Endodermal cell (in vitro differentiated cells): ENCODE data around the gene GMNN. TPM values are rescaled to one million over a fixed set of nuclear protein-coding genes. Genes with fewer than 3 reads are reported as not detected.

Experiments
- DNase-seq: peaks from one replicate; pipeline ENCODE4 v3.0.0-alpha.2; 2017
- H3K27ac ChIP-seq: 2 replicates; pipeline ENCODE4 v1.5.1; 2013; ENCODE audit warnings: mild to moderate bottlenecking, low read depth, low read length, moderate library complexity
- H3K27me3 ChIP-seq: 2 replicates; pipeline ENCODE4 v1.6.1; 2013; ENCODE audit warnings: mild to moderate bottlenecking, low read length, moderate library complexity; ENCODE audit not compliant: insufficient read depth, control insufficient read depth, poor library complexity, severe bottlenecking
- H3K36me3 ChIP-seq: 2 replicates; pipeline ENCODE4 v1.7.0; 2013; ENCODE audit warnings: mild to moderate bottlenecking, low read length, moderate library complexity; ENCODE audit not compliant: control insufficient read depth, insufficient read depth
- H3K4me1 ChIP-seq: one replicate; pipeline ENCODE4 v1.7.0; 2013; ENCODE audit warnings: low read length; ENCODE audit not compliant: control insufficient read depth, insufficient read depth
- H3K4me3 ChIP-seq: 2 replicates; pipeline ENCODE4 v1.5.1; 2013; ENCODE audit warnings: mild to moderate bottlenecking, low read length, moderate library complexity
- H3K9ac ChIP-seq: 2 replicates; pipeline ENCODE4 v1.6.1; 2013; ENCODE audit warnings: mild to moderate bottlenecking, low read length, moderate library complexity; ENCODE audit not compliant: poor library complexity, severe bottlenecking; ENCODE audit errors: extremely low read depth
- H3K9me3 ChIP-seq: 2 replicates; pipeline ENCODE4 v1.6.1; 2013; ENCODE audit warnings: mild to moderate bottlenecking, low read length, moderate library complexity; ENCODE audit not compliant: control insufficient read depth
- H3K27ac Mint-ChIP-seq: 2 replicates; pipeline ENCODE4 v1.8.0; 2020; ENCODE audit warnings: mixed read lengths
- H3K27me3 Mint-ChIP-seq: 2 replicates; pipeline ENCODE4 v1.8.0; 2021; ENCODE audit warnings: mild to moderate bottlenecking, mixed read lengths; ENCODE audit not compliant: insufficient read depth
- H3K36me3 Mint-ChIP-seq: 2 replicates; pipeline ENCODE4 v1.8.0; 2020; ENCODE audit warnings: low read depth, mixed read lengths
- H3K4me1 Mint-ChIP-seq: 2 replicates; pipeline ENCODE4 v1.8.0; 2020; ENCODE audit warnings: mixed read lengths
- H3K4me3 Mint-ChIP-seq: 2 replicates; pipeline ENCODE4 v1.8.0; 2020; ENCODE audit warnings: mild to moderate bottlenecking, moderate library complexity, mixed read lengths
- H3K9me3 Mint-ChIP-seq: 2 replicates; pipeline ENCODE4 v1.8.0; 2020; ENCODE audit warnings: mild to moderate bottlenecking, mixed read lengths
- WGBS, 2 experiments: methylation state at CpG; one replicate each; pipeline versions ENCODE4 v1.1.5 to v1.1.7; 2013; ENCODE audit warnings: missing lambda C conversion rate in 2 of 2, mixed read lengths in 1 of 2; ENCODE audit not compliant: insufficient coverage in 1 of 2, insufficient read length in 1 of 2; 5-methylcytosine and 5-hydroxymethylcytosine counted together
- total RNA-seq, 2 donors: library from RNA; stranded (reverse); fragmentation: NEBNext Ultra II Directional in 1 of 2; extraction: Animal tissue kit (Norgen Biotek cat#: 25700) in 1 of 2; gene quantifications; 2 replicates in 1 of 2; 3 replicates in 1 of 2; pipeline ENCODE4 v1.2.1, GENCODE V29; 2021
- TF ChIP-seq, protein P1 (sequence below): fragments of 200-600 bp; sonication (generic); conservative IDR thresholded peaks from 2 replicates; pipeline ENCODE4 v1.5.0; 2021; ENCODE audit warnings: antibody characterized with exemption, mild to moderate bottlenecking

Gene GMNN
- total RNA-seq, 2 donors from 2014 or later, result 64.9 to 79.7 TPM

DNA sequence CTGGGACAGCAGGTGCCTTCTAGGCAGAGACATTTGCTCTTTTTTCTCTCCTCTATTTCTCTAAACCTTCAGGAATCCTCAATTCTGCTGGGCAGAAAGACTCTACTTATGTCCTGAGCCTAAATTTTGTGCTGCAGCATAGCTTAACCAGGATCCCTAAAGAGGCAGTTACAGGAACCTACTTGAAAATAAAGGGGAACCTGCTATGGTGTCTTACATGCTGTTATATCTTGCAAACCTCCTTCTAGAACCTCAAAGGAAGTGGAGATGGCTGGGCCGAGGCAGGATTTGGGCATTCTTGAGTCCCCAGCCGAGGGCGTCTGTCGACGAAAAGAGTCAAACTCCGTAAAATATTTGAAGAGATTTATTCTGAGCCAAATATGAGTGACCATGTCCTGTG, 17.1 kb upstream of the GMNN start:
- Mint-ChIP-seq H3K27me3 (no peaks in the 10 kb centered on the region), H3K4me1 (no peaks in the 10 kb centered on the region), H3K36me3 (no peaks in the 10 kb centered on the region), H3K9me3 (peaks cover 14% of the 10 kb centered on the region), H3K27ac (no peak overlapping the region), H3K4me3 (no peak overlapping the region)
- Histone ChIP-seq H3K4me1 (no peaks in the 10 kb centered on the region), H3K36me3 (no peaks in the 10 kb centered on the region), H3K4me3 (no peak overlapping the region), H3K27ac (no peak overlapping the region), H3K9ac (no peak overlapping the region), H3K27me3 (no peaks in the 10 kb centered on the region), H3K9me3 (peaks cover 13% of the 10 kb centered on the region)
- WGBS, 2 experiments, result 95 to 100% methylated on average over 6 of the region's 6 CpGs
- DNase-seq, result no peak
- TF ChIP-seq, protein P1, sequence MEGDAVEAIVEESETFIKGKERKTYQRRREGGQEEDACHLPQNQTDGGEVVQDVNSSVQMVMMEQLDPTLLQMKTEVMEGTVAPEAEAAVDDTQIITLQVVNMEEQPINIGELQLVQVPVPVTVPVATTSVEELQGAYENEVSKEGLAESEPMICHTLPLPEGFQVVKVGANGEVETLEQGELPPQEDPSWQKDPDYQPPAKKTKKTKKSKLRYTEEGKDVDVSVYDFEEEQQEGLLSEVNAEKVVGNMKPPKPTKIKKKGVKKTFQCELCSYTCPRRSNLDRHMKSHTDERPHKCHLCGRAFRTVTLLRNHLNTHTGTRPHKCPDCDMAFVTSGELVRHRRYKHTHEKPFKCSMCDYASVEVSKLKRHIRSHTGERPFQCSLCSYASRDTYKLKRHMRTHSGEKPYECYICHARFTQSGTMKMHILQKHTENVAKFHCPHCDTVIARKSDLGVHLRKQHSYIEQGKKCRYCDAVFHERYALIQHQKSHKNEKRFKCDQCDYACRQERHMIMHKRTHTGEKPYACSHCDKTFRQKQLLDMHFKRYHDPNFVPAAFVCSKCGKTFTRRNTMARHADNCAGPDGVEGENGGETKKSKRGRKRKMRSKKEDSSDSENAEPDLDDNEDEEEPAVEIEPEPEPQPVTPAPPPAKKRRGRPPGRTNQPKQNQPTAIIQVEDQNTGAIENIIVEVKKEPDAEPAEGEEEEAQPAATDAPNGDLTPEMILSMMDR, result no peak

DNA sequence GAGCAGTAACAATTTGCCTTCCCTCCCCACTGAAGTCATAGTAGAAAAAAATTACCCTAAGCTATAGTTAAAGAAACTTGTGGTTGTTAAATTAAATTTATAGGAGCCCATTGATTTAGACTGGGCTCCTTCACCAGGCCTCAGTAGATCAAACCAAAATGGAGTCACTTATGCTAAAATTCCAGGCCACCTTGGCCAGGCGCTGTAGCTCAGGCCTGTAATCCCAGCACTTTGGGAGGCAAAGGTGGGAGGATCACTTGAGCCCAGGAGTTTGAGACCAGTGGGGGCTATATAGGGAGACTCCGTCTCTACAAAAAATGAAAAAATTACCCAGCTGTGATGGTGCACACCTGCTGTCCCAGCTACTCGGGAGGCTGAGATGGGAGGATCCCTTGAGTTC, 15.0 kb upstream of the GMNN start:
- TF ChIP-seq, protein P1, result no peak
- Mint-ChIP-seq H3K36me3 (no peaks in the 10 kb centered on the region), H3K27me3 (no peaks in the 10 kb centered on the region), H3K4me3 (no peak overlapping the region), H3K27ac (no peak overlapping the region), H3K9me3 (peaks cover under 1% of the 10 kb centered on the region), H3K4me1 (no peaks in the 10 kb centered on the region)
- H3K27ac ChIP-seq, result no peak overlapping the region
- 96 to 97% methylated on average over 3 of the region's 3 CpGs for WGBS, 2 experiments
- DNase-seq, result no peak
- no peaks in the 10 kb centered on the region for H3K4me1 ChIP-seq
- H3K27me3 ChIP-seq, result no peaks in the 10 kb centered on the region
- H3K36me3 ChIP-seq, result no peaks in the 10 kb centered on the region
- H3K9me3 ChIP-seq, result peaks cover 1% of the 10 kb centered on the region
- no peak overlapping the region for H3K4me3 ChIP-seq
- H3K9ac ChIP-seq, result no peak overlapping the region

DNA sequence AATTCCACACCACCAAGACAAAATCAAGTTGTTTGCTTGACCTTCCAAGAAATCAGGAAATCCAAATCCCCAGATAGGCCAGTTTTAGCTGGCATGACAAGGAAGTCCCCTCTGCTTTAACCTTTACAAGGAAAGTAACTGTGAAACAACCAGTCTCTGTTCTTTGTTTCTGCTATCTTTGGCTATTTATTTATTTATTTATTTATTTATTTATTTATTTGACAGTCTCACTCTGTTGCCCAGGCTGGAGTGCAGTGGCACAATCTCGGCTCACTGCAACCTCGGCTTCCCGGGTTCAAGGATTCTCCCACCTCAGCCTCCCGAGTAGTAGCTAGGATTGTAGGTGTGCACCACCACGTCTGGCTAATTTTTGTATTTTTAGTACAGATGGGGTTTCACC, 14.5 kb upstream of the GMNN start:
- Mint-ChIP-seq H3K27me3 (no peaks in the 10 kb centered on the region), H3K4me3 (no peak overlapping the region), H3K4me1 (no peaks in the 10 kb centered on the region), H3K36me3 (no peaks in the 10 kb centered on the region), H3K27ac (no peak overlapping the region), H3K9me3 (peaks cover under 1% of the 10 kb centered on the region)
- no peak for DNase-seq
- WGBS, 2 experiments, result 94 to 100% methylated on average over 3 to 5 of the region's 5 CpGs
- Histone ChIP-seq H3K9me3 (no peaks in the 10 kb centered on the region), H3K27ac (no peak overlapping the region), H3K36me3 (no peaks in the 10 kb centered on the region), H3K9ac (no peak overlapping the region), H3K4me3 (no peak overlapping the region), H3K27me3 (no peaks in the 10 kb centered on the region), H3K4me1 (no peaks in the 10 kb centered on the region)
- TF ChIP-seq, protein P1, result no peak
